ENCODE data around the gene ACKR4. TPM values are rescaled to one million over a fixed set of nuclear protein-coding genes. Genes with fewer than 3 reads are reported as not detected.

Gene ACKR4
- total and polyA plus RNA-seq, 2 of the 8 experiments (the other 6 are each of a cell fraction or from before 2014, with no cell fraction given): not detected

- no peak overlapping the region for H2BK5ac ChIP-seq (ENCODE audit: low read depth, low read length)
- no peaks in the 10 kb centered on the region for H3K27me3 ChIP-seq (replicated peaks in 1 of 4; ENCODE audit: control insufficient read depth in 3 of 4, extremely low read depth in 1 of 4, insufficient read depth in 3 of 4, low read length in 3 of 4)
- no peak overlapping the region for H4K91ac ChIP-seq (replicated peaks; ENCODE audit: insufficient read length, low read length)
- no peak overlapping the region for H4K8ac ChIP-seq (ENCODE audit: extremely low read depth, insufficient read depth, low read length)
- no peak overlapping the region for H3K18ac ChIP-seq (ENCODE audit: extremely low read depth, low read length)
- H3K79me2 ChIP-seq (ENCODE audit: control insufficient read depth in 1 of 2, insufficient read depth in 2 of 2, low read length in 2 of 2): no peaks in the 10 kb centered on the region
- H3K4me3 ChIP-seq (ENCODE audit: extremely low read depth in 1 of 4, insufficient read depth in 2 of 4, low read depth in 3 of 4, low read length in 4 of 4): no peak overlapping the region
- no peak overlapping the region for H2AK5ac ChIP-seq (ENCODE audit: low read depth, low read length)
- POLR2A ChIA-PET (ENCODE audit: partially characterized antibody): no interaction called here
- no peak overlapping the region for H2BK20ac ChIP-seq (ENCODE audit: low read length)
- H3K23me2 ChIP-seq (ENCODE audit: low read depth, low read length): no peaks in the 10 kb centered on the region
- no peak overlapping the region for H4K5ac ChIP-seq (ENCODE audit: insufficient read length, low read depth, low read length)
- TF ChIP-seq RXRA (IDR thresholded peaks at IDR 0.05; ENCODE audit: insufficient read depth, low read depth, low read length) (no peak), ASH2L (IDR thresholded peaks at IDR 0.05; ENCODE audit: low read length) (no peak), SIRT6 (IDR thresholded peaks at IDR 0.05; ENCODE audit: low read length) (no peak), HDAC2 (IDR thresholded peaks at IDR 0.05; ENCODE audit: borderline replicate concordance in 1 of 2, low read depth in 2 of 2, low read length in 2 of 2) (no peak), CHD2 (IDR thresholded peaks at IDR 0.05; ENCODE audit: low read length) (no peak), RFX5 (IDR thresholded peaks at IDR 0.05; ENCODE audit: borderline replicate concordance, low read depth, low read length) (no peak), TEAD4 (IDR thresholded peaks at IDR 0.05; ENCODE audit: low read depth, low read length) (no peak), CTCF (IDR thresholded peaks at IDR 0.05; ENCODE audit: control extremely low read depth in 1 of 3, insufficient read depth in 1 of 3, low read depth in 1 of 3, low read length in 3 of 3) (no peak)
- H3K9ac ChIP-seq (replicated peaks in 1 of 4; ENCODE audit: extremely low read depth in 1 of 4, low read depth in 3 of 4, low read length in 3 of 4): no peak overlapping the region
- H3K56ac ChIP-seq (replicated peaks; ENCODE audit: insufficient read length, low read depth, low read length): no peak overlapping the region
- no peaks in the 10 kb centered on the region for H3K79me1 ChIP-seq (ENCODE audit: low read depth, low read length)
- no peaks in the 10 kb centered on the region for H4K20me1 ChIP-seq (replicated peaks in 1 of 2; ENCODE audit: control insufficient read depth in 1 of 2, insufficient read depth in 2 of 2, low read length in 2 of 2)
- no peak overlapping the region for H3K27ac ChIP-seq (ENCODE audit: low read depth, low read length)
- peak overlapping the region; percentile 4; the same call in 1 of the 2 replicates for H2BK12ac ChIP-seq (ENCODE audit: low read depth, low read length)
- no peaks in the 10 kb centered on the region for H3K9me3 ChIP-seq (ENCODE audit: insufficient read depth in 2 of 2, low read depth in 1 of 2, low read length in 1 of 2)
- H2AFZ ChIP-seq (ENCODE audit: low read length): no peak overlapping the region
- H3K14ac ChIP-seq (ENCODE audit: insufficient read length): no peak overlapping the region
- H3K4me1 ChIP-seq (replicated peaks in 1 of 4; ENCODE audit: control insufficient read depth in 3 of 4, insufficient read depth in 4 of 4, low read length in 3 of 4): peaks cover 3 to 12% (median 5%) of the 10 kb centered on the region in 4 experiments; a peak in 3 of 7 replicates
- no peak overlapping the region for H3K23ac ChIP-seq (ENCODE audit: insufficient read length)
- H2BK15ac ChIP-seq (ENCODE audit: low read length): no peak overlapping the region
- CTCF ChIA-PET (ENCODE audit: partially characterized antibody): interaction anchor here (0.9 to 10.2 kb wide), 3 partner anchors 11 to 89 kb away, joined by 5 to 102 read pairs (median 30); no protein-coding TSS in a partner anchor
- FAIRE-seq (no peak), DNase-seq (ENCODE audit: low read depth in 1 of 2, low spot score in 2 of 2) (no peak)
- no peak overlapping the region for H3K4me2 ChIP-seq (ENCODE audit: insufficient read depth in 1 of 2, low read depth in 2 of 2, low read length in 2 of 2)
- 88% methylated on average over 6 of the region's 6 CpGs; no CpG with 5 or more reads in 1 of the 2 experiments for WGBS, 2 experiments (ENCODE audit: extremely low coverage in 1 of 2, insufficient coverage in 1 of 2, insufficient read length in 1 of 2, insufficient replicate concordance in 2 of 2, low coverage in 1 of 2, low lambda C conversion rate in 2 of 2, missing lambda C conversion rate in 1 of 2)
- H3K4ac ChIP-seq (replicated peaks; ENCODE audit: insufficient read length, low read depth, low read length): no peak overlapping the region
- no peaks in the 10 kb centered on the region for H3K36me3 ChIP-seq (ENCODE audit: control insufficient read depth in 2 of 4, insufficient read depth in 4 of 4, low read length in 3 of 4)
- H2BK120ac ChIP-seq (replicated peaks; ENCODE audit: low read depth, low read length): no peak overlapping the region
Observed at GRCh38 chr3:132553826-132554225, 43.2 kb upstream of the ACKR4 start.
